A549 treated with Hydrocortisone at 1 μM for 4 hours (cell line): ENCODE data around the gene PPM1J. TPM values are rescaled to one million over a fixed set of nuclear protein-coding genes. Genes with fewer than 3 reads are reported as not detected.

Experiments used
- total RNA-seq: library from RNA; stranded (reverse); fragments of 200-300 nt; extraction: Qiagen RNA extraction; gene quantifications from 5 replicates; pipeline ENCODE4 v1.2.3, GENCODE V29; 2022

The PPM1J gene
- total RNA-seq: 0.86 to 1.2 TPM (median 0.99 TPM) in 5 replicates

GRCh38 chr1:112715264-112716053 lies at the start of gene PPM1J:
PPM1J (minus strand) TSS chr1:112715332; CDS start chr1:112715301, 31 bp downstream.

GRCh38 chr1:112706505-112707220 lies 8.5 kb downstream of the PPM1J start, which contains the start of gene RHOC:
RHOC (minus strand) TSS chr1:112707127; CDS start chr1:112703799, 3,328 bp downstream.

GRCh38 chr1:112674440-112674985 lies 40.6 kb downstream of the PPM1J start, which contains the start of gene MOV10:
MOV10 (plus strand) TSS chr1:112674659; CDS start chr1:112674913, 254 bp downstream.

Other genes starting within 250 kb of the PPM1J start
- gene WNT2B, start 206.4 kb downstream of the PPM1J start, total RNA-seq: 0.13 to 0.29 TPM (median 0.23 TPM) in 5 replicates
- 11.0 to 13.0 TPM (median 11.9 TPM) in 5 replicates for gene ST7L, start 96.2 kb downstream of the PPM1J start, total RNA-seq
- gene CAPZA1, start 95.5 kb downstream of the PPM1J start, total RNA-seq: 54.3 to 77.4 TPM (median 60.8 TPM) in 5 replicates
- 25.8 to 31.3 TPM (median 27.5 TPM) in 5 replicates for gene MOV10, start 40.7 kb downstream of the PPM1J start, total RNA-seq
- 349 to 385 TPM (median 354 TPM) in 5 replicates for gene RHOC, start 8.2 kb downstream of the PPM1J start, total RNA-seq
- 38.8 to 60.2 TPM (median 42.8 TPM) in 5 replicates for gene SLC16A1, start 240.9 kb upstream of the PPM1J start, total RNA-seq